DMS53 (cell line): ENCODE results near the gene ITFG1.
"Not testable (repeated sequence)": the region's sequence is repeated elsewhere in the genome, so short reads cannot be mapped to it uniquely, and the experiment has no call there.

ENCODE experiments used
- DNase-seq: peaks from one replicate; lab custom pipeline; 2025; lab: John Stamatoyannopoulos, UW

The ITFG1 gene

DNA sequence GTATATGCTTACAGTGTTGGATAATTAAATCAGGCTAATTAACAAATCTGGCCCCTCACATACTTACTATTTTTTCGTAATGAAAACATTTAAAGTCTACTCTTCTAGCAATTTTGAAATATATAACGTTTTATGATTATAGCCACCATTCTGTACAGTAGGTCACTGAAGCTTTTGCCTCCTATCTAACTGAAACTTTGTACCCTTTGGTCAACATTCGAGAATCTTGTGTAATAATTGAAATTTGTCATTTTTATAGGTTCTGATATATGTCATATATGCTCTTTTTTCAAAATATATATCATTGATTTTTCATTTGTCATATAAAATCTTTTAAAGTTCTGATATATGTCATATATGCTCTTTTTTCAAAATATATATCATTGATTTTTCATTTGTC is 12.9 kb upstream of the ITFG1 start:
- no peak for DNase-seq

GRCh38 chr16:47473004-47473403 is 12.1 kb upstream of the ITFG1 start:
- DNase-seq: peak; percentile 9

DNA sequence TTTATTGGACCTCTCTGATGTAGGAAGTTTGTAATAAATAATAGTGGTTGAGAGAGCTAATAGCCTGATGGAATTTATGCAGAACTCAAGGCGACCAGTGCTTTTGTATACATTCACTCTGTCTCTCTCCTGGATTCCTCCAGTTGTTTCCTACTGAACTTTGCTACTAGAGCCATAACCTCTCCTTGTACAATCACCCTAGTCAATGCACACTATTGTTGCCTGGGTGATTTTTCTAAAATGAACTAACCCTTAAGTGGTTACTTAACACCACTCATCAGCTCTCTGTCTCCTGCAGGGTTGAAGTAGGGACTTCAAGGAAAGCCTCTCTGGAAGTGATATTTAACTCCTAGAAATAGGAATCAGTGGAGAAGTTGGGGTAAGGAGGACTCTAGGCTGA is 9.9 kb upstream of the ITFG1 start:
- no peak for DNase-seq

DNA sequence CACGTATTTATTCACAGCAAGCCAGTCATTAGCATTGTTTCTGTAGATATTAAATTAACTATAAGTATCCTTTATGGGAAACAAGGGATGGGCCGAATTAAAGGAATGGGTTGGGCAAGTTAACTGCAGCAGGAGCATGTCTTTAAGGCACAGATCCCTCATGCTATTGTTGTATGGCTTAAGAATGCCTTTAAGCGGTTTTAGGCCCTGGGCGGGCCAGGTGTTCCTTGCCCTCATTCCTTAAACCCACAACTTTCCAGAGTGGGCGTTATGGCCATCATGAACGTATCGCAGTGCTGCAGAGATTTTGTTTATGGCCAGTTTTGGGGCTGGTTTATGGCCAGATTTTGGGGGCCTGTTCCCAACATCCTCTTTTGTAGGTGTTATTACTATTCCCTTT is 9.3 kb upstream of the ITFG1 start:
- DNase-seq: no peak

GRCh38 chr16:47469227-47469626 is 8.4 kb upstream of the ITFG1 start:
- DNase-seq: no peak

DNA sequence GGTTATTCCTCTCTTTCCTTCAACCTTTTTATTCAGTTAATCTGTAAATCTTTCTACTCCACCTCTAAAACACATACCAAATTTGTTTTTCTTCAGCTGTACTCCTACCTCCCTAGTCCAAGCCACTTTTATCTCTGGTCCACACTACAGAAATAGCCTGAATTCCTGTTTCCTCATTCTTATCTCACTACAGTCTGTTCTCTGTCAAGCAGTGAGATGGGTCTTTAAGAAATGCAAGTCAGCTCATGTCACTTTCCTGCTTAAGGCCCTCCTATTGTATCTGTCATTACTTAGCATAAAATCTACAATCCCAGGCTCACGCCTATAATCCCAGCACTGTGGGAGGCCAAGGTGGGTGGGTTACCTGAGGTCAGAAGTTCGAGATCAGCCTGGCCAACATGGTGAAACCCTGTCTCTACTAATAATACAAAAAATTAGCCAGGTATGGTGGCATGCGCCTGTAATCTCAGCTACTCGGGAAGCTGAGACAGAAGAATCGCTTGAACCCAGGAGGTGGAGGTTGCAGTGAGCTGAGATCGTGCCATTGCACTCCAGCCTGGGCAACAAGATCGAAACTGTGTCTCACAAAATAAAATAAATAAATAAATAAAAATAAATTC is 7.3 kb upstream of the ITFG1 start:
- not testable (repeated sequence) for DNase-seq

GRCh38 chr16:47467501-47467900 is 6.6 kb upstream of the ITFG1 start:
- DNase-seq: no peak

DNA sequence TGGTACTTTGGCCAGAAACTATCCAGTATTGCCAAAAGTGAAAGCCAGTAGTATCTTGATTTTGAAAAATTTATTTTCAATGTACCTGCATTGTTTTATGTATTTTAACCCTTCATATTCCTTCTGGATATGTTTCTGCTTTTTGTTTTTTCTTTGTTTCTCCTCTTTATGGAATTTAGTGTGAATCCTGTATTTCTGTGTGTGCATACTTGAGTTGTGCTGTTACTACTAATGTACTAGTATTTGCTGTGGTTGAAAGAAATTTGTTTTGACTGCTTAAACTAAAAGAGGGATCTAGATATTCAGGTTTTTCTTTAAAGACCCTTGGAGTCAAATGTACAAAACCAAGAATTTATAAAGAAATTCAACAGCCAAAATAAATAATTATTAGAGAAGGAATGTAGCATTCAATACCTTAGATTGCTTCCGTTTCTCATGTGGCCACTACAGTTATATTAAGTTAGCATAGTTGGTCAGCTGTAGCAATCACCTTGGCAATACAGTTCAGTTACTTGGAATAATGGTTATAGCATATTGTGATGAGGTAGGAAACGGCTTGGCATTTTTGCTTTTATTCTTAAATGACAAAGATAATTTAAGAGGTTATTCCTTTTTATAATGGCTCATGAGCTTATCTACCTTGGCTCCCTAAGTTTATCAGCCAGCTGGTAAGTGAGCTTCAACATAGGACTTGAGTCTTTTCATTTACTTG is 5.2 kb upstream of the ITFG1 start:
- no peak for DNase-seq

- DNase-seq: no peak
These were observed 3.1 kb upstream of the ITFG1 start for GRCh38 chr16:47463771-47464624.

GRCh38 chr16:47461598-47462266 is 869 bp upstream of the ITFG1 start:
- DNase-seq: peak; percentile 61

DNA sequence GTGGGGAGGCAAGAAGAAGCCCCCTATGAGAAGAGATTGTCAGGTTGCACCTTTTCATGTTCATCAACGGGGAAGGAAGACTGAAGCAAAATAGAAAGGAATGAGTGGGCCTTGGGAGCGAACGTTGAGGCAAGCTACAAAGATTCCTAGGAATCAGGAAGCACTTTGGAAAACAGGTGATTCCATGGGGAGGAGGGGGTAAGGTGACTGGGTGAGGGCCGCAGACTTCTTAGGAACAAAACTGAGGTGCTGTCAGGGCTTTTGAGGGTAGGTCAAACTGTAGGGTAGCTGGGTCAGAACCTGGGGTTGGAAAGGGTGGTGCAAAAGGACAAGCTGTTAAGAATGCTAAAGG is 528 bp downstream of the ITFG1 start:
- peak; percentile 62 for DNase-seq

DNA sequence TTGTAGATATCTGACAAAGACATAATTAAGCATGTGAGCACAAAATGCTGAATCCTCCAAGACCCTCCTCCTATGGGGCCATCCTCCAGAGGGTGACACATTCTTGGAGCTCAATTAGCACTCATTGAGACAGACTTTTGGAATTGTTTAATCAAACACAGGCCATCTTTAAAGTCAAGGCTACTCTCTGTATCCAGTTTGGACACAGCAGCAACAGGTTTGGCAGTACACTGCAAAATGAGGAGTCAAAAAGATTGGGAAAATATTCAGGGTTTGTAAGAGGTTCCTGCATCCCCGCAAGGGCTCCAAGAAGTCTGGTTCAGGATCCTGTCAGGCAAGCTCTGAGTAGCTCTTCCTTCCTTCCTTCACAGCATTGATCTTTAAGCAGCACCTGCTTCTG is 1.3 kb downstream of the ITFG1 start:
- DNase-seq: no peak

DNA sequence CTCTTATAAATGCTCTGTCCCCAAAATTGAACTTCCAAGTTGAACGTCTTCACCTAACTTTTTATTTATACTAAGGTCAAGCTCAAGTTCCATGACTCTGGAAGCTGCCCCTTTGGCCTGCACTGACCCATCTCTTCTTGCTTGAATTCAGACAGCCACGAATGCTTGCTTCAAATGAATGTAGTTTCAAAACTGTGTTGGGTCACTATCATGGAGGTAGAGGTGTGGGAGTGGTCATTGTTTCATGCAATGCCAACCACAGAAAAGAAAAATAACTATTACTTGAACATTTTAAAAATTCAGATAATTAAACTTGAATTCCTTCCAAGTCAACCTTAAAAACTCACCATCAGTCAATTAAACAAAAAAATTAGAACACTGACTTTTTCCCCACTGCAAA is 2.5 kb downstream of the ITFG1 start:
- DNase-seq: no peak

GRCh38 chr16:47449788-47450187 is 11.1 kb downstream of the ITFG1 start:
- DNase-seq: no peak

DNA sequence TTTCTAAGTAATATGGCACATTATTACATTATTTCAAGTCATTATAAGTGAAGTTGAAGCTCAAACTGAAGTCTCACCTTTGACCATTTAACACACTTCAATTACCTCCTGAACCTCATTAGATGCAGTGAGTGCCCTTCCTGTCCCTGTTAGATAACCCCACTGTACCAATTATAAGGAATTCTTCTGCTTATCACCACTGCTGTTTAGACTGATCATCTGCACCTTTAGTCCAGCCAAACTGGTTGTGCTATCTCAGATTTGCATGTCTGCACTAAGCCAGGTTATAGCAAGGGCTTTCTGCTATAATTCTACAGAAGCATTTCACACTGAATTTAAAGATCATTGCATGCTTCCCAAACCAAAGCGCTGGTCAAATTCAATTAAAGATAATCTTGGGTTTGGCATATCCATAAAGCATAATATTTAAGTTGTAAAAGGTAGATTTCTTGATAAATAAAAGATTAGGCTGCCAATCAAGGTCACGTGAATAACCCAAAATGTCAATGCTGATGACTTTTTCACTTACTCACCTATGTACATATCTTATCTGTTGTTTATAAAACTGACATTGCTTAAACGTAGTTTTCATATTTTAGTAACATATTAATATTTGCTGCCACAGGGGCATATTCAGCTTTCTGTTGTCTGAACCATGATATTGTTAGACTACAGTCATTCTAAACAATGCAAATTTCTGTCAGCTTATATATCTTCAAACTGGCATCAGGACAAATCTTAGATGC is 11.9 kb downstream of the ITFG1 start:
- no peak for DNase-seq

DNA sequence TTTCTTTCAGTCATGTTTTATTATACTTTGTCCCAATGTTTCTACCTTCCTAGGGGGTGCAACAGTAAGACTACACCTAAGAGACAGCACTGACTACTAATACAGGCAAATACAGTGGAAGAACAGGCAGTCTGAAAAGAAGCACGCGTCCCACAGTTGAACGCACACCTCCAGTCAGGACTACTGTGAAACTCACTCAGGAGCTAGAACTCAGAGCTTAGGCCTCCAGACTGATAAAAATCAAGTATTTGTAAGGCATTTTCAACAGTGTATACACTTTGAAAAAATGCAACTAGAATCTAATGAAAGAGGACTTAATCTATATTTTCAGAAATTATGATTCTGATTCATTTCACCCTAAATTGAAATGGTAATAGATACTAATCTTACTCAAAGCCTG is 14.4 kb downstream of the ITFG1 start:
- no peak for DNase-seq

GRCh38 chr16:47442884-47443283 is 18.0 kb downstream of the ITFG1 start:
- DNase-seq: not testable (repeated sequence)

- DNase-seq: not testable (repeated sequence)
These were observed 20.8 kb downstream of the ITFG1 start for GRCh38 chr16:47440066-47440465.

GRCh38 chr16:47434274-47434673 is 26.6 kb downstream of the ITFG1 start:
- DNase-seq: not testable (repeated sequence)

GRCh38 chr16:47431960-47432359 is 28.9 kb downstream of the ITFG1 start:
- DNase-seq: no peak

- DNase-seq: no peak
These were observed 34.1 kb downstream of the ITFG1 start for GRCh38 chr16:47426806-47427205.

GRCh38 chr16:47424846-47425245 is 36.0 kb downstream of the ITFG1 start:
- DNase-seq: peak; percentile 10
